Osteoblast (primary cell): ENCODE data around the gene SHH. TPM values are rescaled to one million over a fixed set of nuclear protein-coding genes. Genes with fewer than 3 reads are reported as not detected.

Source experiments
- DNase-seq: peaks from one replicate; pipeline ENCODE4 v3.0.0; 2011; ENCODE audit warnings: low spot score, mixed read lengths; ENCODE audit not compliant: insufficient read length; ENCODE audit errors: missing footprints
- H2AFZ ChIP-seq: 2 replicates; pipeline ENCODE4 v1.6.0; 2011; ENCODE audit warnings: mild to moderate bottlenecking, low read length
- H3K27ac ChIP-seq: 2 replicates; pipeline ENCODE4 v1.5.1; 2011; ENCODE audit warnings: mild to moderate bottlenecking, low read depth, low read length, moderate library complexity
- H3K27me3 ChIP-seq: 2 replicates; pipeline ENCODE4 v1.6.0; 2012; ENCODE audit warnings: mild to moderate bottlenecking, control low read depth, inconsistent platforms, low read length, moderate library complexity; ENCODE audit not compliant: insufficient read depth
- H3K36me3 ChIP-seq: 2 replicates; pipeline ENCODE4 v1.5.1; 2011; ENCODE audit warnings: mild to moderate bottlenecking, low read length, control low read depth, moderate library complexity; ENCODE audit not compliant: insufficient read depth
- H3K4me1 ChIP-seq: 2 replicates; pipeline ENCODE4 v1.5.1; 2011; ENCODE audit warnings: mild to moderate bottlenecking, low read length, control low read depth, moderate library complexity; ENCODE audit not compliant: insufficient read depth
- H3K4me2 ChIP-seq: 2 replicates; pipeline ENCODE4 v1.6.0; 2011; ENCODE audit warnings: mild to moderate bottlenecking, low read length; ENCODE audit not compliant: insufficient read depth
- H3K4me3 ChIP-seq: fragments of 200-600 bp; sonication (generic); 3 replicates; pipeline ENCODE4 v1.5.1; 2012; ENCODE audit warnings: mild to moderate bottlenecking, low read length, inconsistent platforms; ENCODE audit not compliant: insufficient read depth
- H3K79me2 ChIP-seq: 2 replicates; pipeline ENCODE4 v1.6.0; 2012; ENCODE audit warnings: mild to moderate bottlenecking, low read length, control low read depth, inconsistent platforms; ENCODE audit not compliant: insufficient read depth
- H3K9me3 ChIP-seq: 2 replicates; pipeline ENCODE4 v1.5.1; 2011; ENCODE audit warnings: low read depth, low read length, control low read depth
- H4K20me1 ChIP-seq: 2 replicates; pipeline ENCODE4 v1.6.0; 2012; ENCODE audit warnings: mild to moderate bottlenecking, low read length, control low read depth; ENCODE audit not compliant: insufficient read depth
- CTCF ChIP-seq: IDR thresholded peaks from 2 replicates; pipeline ENCODE4 v1.5.1; 2011; ENCODE audit warnings: mild to moderate bottlenecking, low read depth, low read length, moderate library complexity; ENCODE audit errors: extremely low read depth
- total RNA-seq: library from RNA; depleted of rRNA; stranded (reverse); fragments of >200 nt; gene quantifications from 2 replicates; pipeline ENCODE4 v1.2.3, GENCODE V29; 2012

Gene SHH
- total RNA-seq, 1 donor = not detected

GRCh38 chr7:155813125-155813524, 862 bp upstream of the SHH start:
- Histone ChIP-seq H3K36me3 (no peaks in the 10 kb centered on the region), H3K4me2 (no peak overlapping the region), H3K79me2 (no peaks in the 10 kb centered on the region), H2AFZ (no peak overlapping the region), H3K4me3 (no peak overlapping the region), H3K9me3 (no peaks in the 10 kb centered on the region), H3K4me1 (no peaks in the 10 kb centered on the region), H3K27me3 (peaks cover 59% of the 10 kb centered on the region), H3K27ac (no peak overlapping the region), H4K20me1 (no peaks in the 10 kb centered on the region)
- peak; percentile 68 for DNase-seq
- TF ChIP-seq CTCF = no peak

GRCh38 chr7:155811560-155811894, 736 bp downstream of the SHH start:
- H3K36me3 ChIP-seq = no peaks in the 10 kb centered on the region
- peak; percentile 78 for DNase-seq
- no peaks in the 10 kb centered on the region for H4K20me1 ChIP-seq
- H3K79me2 ChIP-seq = no peaks in the 10 kb centered on the region
- TF ChIP-seq CTCF = no peak
- no peaks in the 10 kb centered on the region for H3K4me1 ChIP-seq
- no peak overlapping the region for H3K4me3 ChIP-seq
- no peak overlapping the region for H3K27ac ChIP-seq
- H3K9me3 ChIP-seq = no peaks in the 10 kb centered on the region
- H2AFZ ChIP-seq = no peak overlapping the region
- H3K4me2 ChIP-seq = no peak overlapping the region
- H3K27me3 ChIP-seq = peaks cover 73% of the 10 kb centered on the region

- TF ChIP-seq CTCF = no peak
- Histone ChIP-seq H3K79me2 (no peaks in the 10 kb centered on the region), H3K4me3 (no peak overlapping the region), H3K36me3 (no peaks in the 10 kb centered on the region), H3K4me1 (peaks cover 2% of the 10 kb centered on the region), H2AFZ (no peak overlapping the region), H3K4me2 (no peak overlapping the region), H3K27me3 (peaks cover 79% of the 10 kb centered on the region), H3K27ac (no peak overlapping the region), H4K20me1 (no peaks in the 10 kb centered on the region), H3K9me3 (no peaks in the 10 kb centered on the region)
- peak; percentile 78 for DNase-seq
Measured at GRCh38 chr7:155810770-155811559, 1.3 kb downstream of the SHH start.

- Histone ChIP-seq H3K4me3 (no peak overlapping the region), H2AFZ (no peak overlapping the region), H3K79me2 (no peaks in the 10 kb centered on the region), H3K4me1 (peaks cover 8% of the 10 kb centered on the region), H3K36me3 (no peaks in the 10 kb centered on the region), H4K20me1 (no peaks in the 10 kb centered on the region), H3K27ac (no peak overlapping the region), H3K27me3 (peaks cover 80% of the 10 kb centered on the region), H3K9me3 (no peaks in the 10 kb centered on the region), H3K4me2 (no peak overlapping the region)
- peak; percentile 79 for DNase-seq
- no peak for TF ChIP-seq CTCF
Measured at GRCh38 chr7:155809947-155810769, 2.1 kb downstream of the SHH start.
